Astrocyte of the spinal cord (primary cell): ENCODE data around the gene RUVBL2.
A peak's percentile ranks its signal among the peaks of the same experiment; 100 is the strongest.

Experiments used
- DNase-seq: peaks from one replicate; pipeline ENCODE4 v3.0.0; 2011; ENCODE audit warnings: low read depth, low spot score
- H3K4me3 ChIP-seq: 2 replicates; pipeline ENCODE4 v1.5.1; 2011; ENCODE audit warnings: low read depth, mild to moderate bottlenecking, low read length, moderate library complexity
- in situ Hi-C: cut with HindIII; loops from 2 replicates; pipeline ENCODE4 v1.10.0; 2017; ENCODE audit warnings: low sequenced_read_pairs
- TF ChIP-seq, protein P1 (sequence below): IDR thresholded peaks from 2 replicates; pipeline ENCODE4 v1.5.1; 2012; ENCODE audit warnings: low read depth, mild to moderate bottlenecking, low read length, inconsistent platforms

The RUVBL2 gene

DNA sequence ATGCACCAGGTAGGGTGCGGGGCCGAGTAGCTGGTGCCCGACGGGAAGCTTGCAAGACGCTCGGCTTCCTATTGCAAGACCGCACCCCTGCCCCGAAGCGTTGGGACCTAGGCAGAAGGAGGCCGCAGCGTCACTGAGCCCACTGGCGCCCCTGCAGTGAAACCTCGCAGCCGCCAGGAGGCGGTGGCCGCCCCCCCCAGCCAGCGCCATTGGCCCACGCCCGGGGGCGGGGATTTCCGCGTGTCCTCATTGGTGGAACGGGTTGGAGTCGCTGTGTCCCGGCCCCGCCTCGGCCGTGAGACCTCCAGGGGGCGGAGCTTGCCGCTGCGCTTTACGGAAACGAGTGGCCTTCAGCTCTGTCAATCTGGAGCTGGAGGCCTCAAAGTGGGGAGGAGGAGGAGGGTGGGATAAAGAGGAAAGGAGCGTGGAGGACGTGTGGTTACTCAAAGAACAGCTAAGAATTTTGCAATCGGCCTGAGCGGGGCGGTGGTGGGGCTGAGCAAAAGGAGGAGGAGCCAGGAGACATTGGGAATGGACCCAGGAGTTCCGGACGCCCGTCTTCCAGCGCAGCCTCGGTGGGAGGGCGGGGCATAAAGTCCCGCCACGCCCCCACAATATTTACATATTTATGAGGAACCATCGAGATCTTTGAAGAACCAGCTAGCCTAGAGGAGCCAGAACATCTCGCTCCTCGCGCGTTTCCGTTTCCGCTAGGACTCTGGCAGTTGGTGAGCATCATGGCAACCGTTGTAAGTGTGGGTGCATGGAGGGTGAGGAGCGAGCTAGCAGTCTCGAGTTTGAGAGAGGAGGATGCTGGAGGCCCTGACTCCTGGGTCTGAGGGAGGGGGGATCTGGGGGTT, at the start of gene RUVBL2, which contains the start of gene GYS1:
Gene RUVBL2 (plus strand): TSS at position 713 of the 860 bp plus-strand sequence. CDS start 25 bp downstream, at position 738.
Gene GYS1 (minus strand): TSS at position 135 of the 860 bp plus-strand sequence. CDS start 197 bp downstream, outside the sequence.
- in situ Hi-C loops, result no loop called here

DNA sequence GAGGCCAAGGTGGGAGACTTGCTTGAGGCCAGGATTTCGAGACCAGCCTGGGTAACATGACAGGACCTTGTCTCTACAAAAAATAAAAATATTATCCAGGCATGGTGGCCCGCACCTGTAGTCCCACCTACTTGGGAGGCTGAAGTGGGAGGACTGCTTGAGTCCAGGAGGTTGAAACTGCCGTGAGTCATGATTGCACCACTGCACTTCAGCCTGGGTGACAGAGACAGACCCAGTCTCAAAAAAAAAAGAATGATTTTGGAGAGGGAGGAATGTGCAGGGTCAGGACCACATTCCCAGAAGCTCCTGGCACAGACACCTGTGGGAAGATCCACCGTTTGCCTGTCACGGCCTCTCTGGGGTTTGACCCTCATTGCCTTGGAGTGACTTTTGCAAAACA, 48.3 kb upstream of the RUVBL2 start:
- TF ChIP-seq, protein P1, sequence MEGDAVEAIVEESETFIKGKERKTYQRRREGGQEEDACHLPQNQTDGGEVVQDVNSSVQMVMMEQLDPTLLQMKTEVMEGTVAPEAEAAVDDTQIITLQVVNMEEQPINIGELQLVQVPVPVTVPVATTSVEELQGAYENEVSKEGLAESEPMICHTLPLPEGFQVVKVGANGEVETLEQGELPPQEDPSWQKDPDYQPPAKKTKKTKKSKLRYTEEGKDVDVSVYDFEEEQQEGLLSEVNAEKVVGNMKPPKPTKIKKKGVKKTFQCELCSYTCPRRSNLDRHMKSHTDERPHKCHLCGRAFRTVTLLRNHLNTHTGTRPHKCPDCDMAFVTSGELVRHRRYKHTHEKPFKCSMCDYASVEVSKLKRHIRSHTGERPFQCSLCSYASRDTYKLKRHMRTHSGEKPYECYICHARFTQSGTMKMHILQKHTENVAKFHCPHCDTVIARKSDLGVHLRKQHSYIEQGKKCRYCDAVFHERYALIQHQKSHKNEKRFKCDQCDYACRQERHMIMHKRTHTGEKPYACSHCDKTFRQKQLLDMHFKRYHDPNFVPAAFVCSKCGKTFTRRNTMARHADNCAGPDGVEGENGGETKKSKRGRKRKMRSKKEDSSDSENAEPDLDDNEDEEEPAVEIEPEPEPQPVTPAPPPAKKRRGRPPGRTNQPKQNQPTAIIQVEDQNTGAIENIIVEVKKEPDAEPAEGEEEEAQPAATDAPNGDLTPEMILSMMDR, result no peak
- H3K4me3 ChIP-seq, result no peak overlapping the region
- in situ Hi-C loops, result no loop called here
- DNase-seq, result no peak

More for the DNA sequence above, at the start of gene RUVBL2, which contains the start of gene GYS1:
- peak; percentile 100 for DNase-seq
- TF ChIP-seq, protein P1, result peak; percentile 84
- H3K4me3 ChIP-seq, result peak within 1 kb of the TSS; percentile 74

DNA sequence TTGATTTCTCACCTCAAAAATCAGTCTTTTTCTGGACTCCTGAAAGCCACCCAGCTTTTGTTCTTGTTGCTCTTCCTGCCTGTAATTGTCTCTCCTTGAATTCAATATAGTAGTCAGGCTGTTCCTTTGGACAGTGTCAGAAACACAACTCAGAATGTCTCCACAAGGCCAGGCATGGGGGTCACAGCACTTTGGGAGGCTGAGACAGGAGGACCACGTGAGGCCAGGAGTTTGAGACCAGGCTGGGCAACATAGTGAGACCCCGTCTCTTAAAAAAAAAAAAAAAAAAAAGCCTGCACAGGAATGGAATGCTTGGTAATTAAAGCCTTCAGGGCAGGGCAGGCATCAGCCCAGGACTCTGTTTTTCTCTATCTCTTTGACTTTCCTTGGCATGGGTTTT, 47.9 kb upstream of the RUVBL2 start:
- in situ Hi-C loops, result no loop called here
- TF ChIP-seq, protein P1, result no peak
- no peak for DNase-seq
- H3K4me3 ChIP-seq, result no peak overlapping the region

DNA sequence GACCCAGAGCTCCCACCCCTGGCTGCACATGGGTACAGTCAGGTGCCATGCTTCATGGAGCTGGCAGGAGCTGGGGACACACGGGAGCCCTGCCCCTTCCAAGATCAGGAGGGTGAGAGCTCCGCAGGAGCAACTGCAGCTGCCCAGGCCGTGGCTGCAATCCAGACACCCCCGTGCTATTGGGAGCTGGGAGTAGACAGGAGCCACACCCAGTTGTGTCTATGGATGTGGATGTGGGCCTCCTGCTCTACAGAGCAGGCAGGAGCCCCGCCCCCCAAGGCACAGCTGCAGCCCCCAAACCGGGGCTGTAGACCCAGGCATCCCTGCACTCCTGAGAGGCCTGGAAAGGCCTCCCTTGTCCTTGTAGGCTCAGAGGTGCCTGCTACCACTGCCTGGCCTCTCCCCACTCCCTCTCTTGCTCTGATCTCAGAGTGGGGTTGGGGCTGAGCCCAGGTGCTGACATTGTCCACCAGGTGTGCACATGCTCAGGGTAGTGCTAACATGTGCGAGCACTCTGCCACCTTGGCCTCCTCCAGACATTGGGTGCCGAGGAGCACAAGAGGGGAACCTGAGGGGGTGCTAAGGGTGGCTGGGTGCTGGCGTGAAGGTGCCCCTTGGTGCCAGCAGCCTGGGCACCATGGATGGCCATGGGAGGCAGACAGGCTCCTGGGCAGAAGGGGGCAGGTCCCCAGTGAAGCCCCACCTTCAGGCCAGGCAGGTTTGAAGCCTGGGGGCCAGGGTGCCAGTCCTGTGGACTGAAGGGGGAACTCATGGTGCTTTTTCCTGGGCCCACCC, 47.0 kb upstream of the RUVBL2 start:
- no peak for DNase-seq
- TF ChIP-seq, protein P1, result no peak
- H3K4me3 ChIP-seq, result no peak overlapping the region
- in situ Hi-C loops, result no loop called here

DNA sequence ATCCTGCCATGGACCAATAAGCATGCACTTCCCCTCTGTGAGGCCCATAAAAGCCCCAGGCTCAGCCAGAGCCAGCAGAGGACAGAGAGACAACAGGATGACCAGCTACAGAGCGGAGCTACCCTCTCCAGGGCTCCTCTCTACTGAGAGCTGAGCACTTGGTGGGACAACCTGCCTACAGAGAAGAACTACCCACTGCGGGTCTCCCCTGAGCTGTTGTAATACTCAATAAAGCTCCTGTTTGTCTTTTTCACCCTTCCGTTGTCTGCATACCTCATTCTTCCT, 46.5 kb upstream of the RUVBL2 start:
- DNase-seq, result no peak
- TF ChIP-seq, protein P1, result no peak
- no peak overlapping the region for H3K4me3 ChIP-seq
- in situ Hi-C loops, result no loop called here

DNA sequence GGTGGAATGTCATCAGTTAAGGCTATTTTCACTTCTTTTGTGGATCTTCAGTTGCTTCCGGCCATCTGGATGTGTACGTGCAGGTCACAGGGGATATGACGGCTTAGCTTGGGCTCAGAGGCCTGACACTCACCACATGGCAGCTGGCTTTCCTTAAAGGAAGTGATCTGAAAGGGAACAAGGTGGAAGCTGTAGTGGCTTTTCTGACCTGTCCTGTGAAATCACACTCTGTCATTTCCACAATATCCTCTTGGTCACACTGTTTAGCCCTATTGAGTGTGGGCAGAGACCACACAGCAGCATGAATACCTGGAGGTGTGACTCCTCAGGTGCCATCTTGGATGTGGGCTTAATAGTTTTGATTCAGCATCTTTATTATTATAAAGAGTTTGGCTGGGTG, 43.5 kb upstream of the RUVBL2 start:
- H3K4me3 ChIP-seq, result no peak overlapping the region
- in situ Hi-C loops, result no loop called here
- TF ChIP-seq, protein P1, result no peak

More for the DNA sequence above, 43.5 kb upstream of the RUVBL2 start:
- DNase-seq, result no peak
